Activated CD8-positive, alpha-beta memory T cell treated with anti-CD3 and anti-CD28 coated beads for 48 hours (primary cell): ENCODE measurements around the gene RNF8.
"Not testable (repeated sequence)": the region's sequence is repeated elsewhere in the genome, so short reads cannot be mapped to it uniquely, and the experiment has no call there.

ENCODE experiments used
- DNase-seq, 3 experiments: peaks; one replicate each; pipeline ENCODE4 v3.0.0-alpha.2; 2020; ENCODE audit warnings: low read depth in 2 of 3, low spot score in 2 of 3

Gene RNF8

GRCh38 chr6:37442416-37443215, 88.8 kb downstream of the RNF8 start:
- no peak for DNase-seq

GRCh38 chr6:37443216-37443542, 89.4 kb downstream of the RNF8 start:
- DNase-seq: not testable (repeated sequence)
